GM21423 (cell line): ENCODE results near the gene GGPS1.
"Not testable (repeated sequence)": the region's sequence is repeated elsewhere in the genome, so short reads cannot be mapped to it uniquely, and the experiment has no call there.

Experiments used
- ATAC-seq: cut with Tn5 transposase; IDR thresholded peaks from one replicate; pipeline ENCODE4 v1.9.1; 2021; ENCODE audit warnings: mild to moderate bottlenecking, moderate library complexity; ENCODE audit not compliant: unreplicated experiment

The GGPS1 gene

DNA sequence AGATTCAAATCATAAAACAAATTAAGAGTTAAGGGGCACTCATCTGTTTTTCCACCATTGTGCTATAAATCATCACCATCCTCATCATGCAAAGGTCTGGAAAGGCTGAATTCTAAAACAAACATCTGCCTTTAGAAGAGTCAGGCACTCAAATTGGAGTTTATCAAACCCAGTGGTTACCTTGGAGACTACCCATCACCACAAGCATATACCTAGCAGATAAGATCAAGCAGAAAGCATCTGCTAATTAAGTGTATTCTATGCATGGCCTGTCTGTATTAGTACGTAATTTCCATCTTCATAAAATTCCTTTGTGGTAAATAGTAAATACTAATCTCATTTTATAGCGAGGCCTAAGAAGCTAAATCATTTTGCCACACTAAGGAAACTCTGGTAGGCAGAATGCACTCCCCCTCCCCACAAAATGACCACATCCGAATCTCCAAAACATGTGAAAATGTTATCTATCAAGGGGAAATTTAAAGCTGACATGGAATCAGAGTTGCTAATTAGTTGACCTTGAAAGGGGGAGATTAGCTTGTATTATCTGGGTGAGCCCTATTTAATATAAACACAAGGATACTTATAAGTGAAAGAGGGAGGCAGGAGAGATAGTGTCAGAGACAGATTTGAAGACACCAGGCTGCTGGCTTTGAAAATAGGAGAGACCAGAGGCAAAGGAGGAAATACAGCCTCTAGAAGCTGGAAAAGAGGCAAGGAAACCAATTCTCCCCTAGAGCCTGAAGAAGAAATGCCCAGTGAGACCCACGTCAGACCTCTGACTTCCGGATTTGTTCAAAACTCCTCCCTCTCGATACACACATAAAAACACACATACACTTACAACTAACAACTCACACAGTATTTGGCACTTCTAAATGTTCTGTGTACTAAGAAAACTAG is 23.6 kb upstream of the GGPS1 start:
- ATAC-seq, result no peak

DNA sequence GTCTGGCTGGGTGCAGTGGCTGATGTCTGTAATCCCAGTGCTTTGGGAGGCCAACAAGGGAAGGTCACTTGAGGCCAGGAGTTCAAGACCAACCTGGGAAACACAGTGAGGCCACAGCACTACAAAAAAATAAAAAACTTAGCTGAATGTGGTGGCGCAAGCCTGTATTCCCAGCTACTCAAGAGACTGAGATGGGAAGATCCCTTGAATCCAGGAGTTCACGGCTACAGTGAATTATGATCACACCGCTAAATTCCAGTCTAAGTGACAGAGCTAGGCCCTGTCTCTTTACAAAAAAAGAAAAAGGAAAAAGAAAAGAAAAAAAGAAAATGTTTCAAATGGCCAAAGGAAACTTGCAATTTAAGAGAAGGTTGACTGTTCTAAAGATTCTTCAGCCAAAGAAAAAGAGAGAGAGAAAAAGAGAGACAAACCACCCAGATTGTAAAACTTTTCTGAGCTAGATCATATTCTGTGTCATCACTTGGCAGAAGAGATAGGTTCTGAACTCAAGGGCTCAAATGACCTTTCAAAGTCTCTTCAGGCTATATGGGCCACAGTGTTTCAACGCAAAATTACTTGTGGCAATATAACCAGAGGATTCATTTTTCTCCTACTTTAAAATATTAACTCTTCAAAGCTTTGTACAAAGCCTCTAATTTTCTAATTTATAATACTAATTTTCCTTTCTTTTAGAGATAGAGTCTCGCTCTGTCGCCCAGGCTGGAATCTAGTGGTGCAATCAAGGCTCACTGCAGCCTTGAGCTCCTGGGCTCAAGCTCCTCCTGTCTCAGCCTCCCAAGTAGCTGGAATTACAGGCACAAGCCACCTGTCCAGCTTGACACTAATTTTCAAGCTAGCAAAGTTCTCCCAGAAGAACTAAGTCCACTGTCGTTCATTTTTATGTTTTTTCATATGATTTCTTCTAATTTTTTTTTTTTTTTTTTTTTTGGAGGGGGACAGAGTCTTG is 20.9 kb upstream of the GGPS1 start:
- no peak for ATAC-seq

DNA sequence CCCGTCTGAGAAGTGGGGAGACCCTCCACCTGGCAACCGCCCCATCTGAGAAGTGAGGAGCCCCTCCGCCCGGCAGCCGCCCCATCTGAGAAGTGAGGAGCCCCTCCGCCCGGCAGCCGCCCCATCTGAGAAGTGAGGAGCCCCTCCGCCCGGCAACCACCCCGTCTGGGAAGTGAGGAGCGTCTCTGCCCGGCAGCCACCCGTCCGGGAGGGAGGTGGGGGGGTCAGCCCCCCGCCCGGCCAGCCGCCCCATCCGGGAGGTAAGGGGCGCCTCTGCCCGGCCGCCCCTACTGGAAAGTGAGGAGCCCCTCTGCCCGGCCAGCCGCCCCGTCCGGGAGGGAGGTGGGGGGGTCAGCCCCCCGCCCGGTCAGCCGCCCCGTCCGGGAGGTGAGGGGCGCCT is 19.2 kb upstream of the GGPS1 start:
- not testable (repeated sequence) for ATAC-seq

DNA sequence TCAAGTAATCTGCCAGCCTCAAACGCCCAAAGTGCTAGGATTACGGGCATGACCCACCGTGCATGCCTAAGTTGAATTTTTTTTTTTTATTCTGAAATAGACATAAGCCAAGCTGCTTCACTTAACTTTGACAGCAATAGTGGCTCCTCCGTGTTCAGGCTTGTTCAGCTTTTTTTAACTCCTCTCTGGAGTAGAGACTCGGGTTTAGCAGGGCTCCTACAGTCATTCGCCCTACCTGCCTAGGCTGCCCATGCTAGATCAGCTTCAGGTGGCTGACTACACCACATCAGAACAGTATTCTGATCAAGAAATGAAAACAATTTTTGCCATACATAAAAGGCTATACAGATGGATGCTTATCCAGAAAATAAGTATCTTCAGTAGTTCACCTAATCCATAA is 15.1 kb upstream of the GGPS1 start:
- ATAC-seq, result no peak

DNA sequence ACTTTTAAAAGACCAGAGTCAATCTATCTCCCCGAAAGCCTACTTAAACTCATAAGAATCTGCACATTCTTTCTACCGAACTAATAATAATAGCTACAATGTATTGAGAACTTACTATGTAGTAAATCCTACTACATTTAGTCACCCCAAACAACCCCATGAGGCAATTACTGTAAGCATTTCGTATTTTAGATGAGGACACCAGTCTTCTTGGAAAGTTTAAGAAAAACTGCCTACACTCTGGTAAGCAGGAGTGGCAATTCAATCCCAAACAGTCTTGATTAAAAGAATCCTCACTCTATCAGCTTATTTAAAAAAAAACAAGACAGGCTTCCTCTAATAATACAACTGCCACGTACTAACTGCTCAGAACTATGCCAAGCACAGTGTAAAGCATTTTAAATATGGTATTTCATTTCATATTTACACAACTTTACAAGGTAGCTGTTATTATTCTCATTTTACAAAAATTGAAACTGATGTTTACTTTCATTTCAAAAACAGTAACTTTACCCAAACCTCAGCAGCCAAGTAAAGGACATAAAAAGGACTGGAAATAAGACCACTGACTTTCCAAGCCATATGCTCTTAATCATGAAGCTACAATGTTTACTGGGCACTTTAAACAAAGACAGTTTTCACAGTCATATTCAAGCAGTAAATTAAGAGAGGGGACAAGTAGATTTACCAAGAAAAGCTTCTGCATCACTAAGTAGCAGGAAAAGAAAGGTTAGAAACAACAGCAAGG is 14.3 kb upstream of the GGPS1 start:
- no peak for ATAC-seq

DNA sequence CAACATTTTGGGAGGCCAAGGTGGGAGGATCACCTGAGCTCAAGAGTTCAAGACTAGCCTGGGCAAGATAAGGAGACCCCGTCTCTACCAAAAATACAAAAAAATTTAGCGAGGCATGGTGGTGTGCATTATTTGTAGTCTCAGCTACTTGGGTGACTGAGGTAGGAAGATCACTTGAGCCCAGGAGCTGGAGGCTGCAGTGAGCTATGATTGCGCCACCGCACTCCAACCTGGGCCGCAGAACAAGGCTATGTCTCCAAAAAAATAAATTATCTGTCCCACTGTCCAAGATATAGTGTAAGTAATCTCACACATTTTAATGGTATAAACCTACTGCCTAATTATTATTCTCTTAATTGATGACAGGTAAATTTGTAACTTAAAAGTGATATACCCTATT is 13.2 kb upstream of the GGPS1 start:
- ATAC-seq, result no peak

DNA sequence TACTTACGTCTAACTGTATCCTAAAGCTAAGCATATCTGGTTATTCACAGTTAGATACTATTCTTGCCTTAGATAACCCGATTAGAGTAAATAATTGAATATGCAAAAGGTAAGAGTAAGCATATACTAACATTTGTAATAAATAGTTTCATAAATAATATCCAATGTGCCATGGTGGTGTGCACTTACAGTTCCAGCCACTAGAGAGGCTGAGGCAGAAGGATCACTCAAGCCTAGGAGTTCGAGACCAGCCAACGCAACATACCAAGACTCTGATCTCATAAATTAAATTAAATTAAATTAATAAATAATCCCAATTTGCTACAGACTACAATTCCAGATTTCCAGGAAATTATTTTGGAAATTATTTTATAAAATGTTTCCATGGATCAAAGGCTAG is 12.6 kb upstream of the GGPS1 start:
- ATAC-seq, result no peak

DNA sequence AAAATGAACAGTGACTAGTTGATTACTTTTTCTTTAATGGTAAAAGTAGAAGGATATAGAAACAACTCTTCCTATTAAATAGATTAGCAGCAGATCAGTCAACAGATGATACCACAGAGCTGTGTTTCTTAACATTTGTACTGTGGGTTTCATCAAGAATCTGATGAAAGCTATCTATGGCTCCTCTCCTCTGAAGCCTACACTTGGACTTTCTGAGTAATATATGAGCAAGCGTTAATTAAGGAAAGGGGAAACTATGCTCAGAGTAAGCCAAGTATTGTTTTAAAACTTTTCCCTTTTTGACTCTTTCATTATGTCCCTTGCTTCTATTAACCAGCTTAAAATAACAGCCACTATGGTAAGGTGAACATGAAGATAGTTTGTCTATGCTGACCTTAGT is 11.2 kb upstream of the GGPS1 start:
- no peak for ATAC-seq

DNA sequence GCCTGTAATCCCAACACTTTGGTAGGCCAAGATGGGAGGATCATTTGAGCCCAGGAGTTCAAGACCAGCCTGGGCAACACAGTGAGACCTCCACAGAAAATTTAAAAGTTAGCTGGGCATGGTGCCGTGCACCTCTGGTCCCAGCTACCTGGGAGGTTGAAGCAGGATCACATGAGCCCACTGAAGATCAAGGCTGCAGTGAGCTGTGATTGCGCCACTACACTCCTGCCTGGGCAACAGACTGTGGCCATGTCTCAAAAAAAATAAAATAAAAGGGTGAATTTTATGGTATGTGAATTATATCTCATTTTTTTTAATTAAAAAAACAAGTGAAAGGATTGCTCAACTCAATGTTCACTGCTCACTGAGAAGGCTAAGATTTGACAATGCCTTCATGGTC is 9.1 kb upstream of the GGPS1 start:
- ATAC-seq, result no peak

DNA sequence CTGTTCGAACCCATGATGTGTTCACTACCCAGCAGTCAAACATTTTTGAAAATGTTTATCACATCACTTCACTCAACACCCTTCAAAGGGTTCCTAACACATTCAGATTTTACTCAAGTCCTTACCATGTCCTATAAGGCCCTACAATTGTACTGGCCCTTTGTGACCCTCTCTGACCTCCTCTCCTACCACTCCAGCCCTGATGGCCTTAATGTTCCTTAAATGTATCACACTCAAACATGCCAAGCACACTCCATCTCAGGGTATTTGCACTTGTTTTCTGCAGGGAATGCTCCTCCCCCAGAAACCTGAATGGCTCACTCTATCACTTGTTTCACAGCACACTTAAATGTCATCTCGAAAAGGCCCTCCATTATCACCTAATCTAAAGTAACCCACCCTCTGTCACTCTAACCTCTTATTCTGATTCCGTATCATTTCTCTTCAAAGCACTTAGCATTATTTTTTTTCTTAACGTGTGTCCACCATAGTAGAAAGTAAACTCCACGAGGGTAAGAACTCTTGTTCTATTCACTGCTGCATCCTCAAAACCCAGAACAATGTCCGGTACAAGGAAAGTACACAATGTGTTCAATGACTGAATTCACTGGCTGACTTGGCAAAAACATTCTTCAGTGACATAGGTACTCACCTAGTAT is 7.7 kb upstream of the GGPS1 start:
- no peak for ATAC-seq

DNA sequence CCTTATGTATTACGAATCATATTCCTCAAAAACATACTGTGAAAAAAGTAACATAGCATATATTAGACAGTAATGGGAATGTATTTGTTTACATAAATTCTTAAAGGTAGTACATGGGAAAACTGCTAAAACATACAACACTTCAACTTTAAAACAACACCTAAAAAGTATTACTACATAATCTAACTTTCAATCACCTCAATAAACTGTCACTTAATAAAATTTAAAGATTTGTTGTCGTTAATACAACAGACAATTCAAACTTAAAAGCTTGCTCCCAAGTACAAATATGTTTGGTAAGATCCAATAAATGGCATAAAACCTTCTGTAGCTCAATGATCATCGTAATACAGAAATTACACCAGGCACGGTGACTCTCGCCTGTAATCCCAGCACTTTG is 4.1 kb upstream of the GGPS1 start:
- ATAC-seq, result no peak

DNA sequence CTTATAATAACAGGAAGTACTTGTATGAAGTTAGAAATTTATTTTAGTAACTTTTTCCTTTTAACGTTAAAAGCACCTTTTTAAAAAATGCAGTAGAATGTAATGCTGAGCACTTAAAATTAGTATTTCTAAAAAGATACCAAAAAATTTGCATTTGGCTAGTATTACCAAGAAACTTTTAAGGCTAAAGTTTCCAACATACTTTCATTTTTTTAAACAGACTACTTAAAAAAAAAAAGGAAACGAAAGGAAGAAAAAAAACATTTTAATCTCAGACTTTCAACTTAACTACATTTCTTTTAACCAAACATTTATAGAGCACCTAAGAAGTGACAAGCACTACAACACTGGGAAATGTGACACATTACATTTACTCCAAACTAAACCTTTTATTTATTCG is 3.2 kb upstream of the GGPS1 start:
- no peak for ATAC-seq

DNA sequence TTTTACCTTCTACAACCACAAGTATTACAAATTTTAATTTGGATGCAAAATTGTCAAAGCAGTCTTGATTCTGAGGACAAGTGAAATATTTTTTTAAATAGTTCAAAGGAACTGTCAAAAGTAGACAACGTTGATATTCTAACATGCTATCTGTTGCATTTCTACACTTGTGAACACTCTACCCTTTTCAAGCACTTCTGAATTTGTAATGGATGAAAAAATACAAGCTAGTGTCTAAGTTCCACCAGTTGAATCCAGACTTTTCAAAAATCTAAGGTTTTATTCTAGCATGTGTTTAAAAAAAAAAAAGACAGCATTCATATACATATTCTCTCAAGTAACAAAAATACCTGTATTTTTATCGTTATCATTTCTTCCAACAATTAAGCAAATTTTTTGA is 2.5 kb upstream of the GGPS1 start:
- no peak for ATAC-seq

DNA sequence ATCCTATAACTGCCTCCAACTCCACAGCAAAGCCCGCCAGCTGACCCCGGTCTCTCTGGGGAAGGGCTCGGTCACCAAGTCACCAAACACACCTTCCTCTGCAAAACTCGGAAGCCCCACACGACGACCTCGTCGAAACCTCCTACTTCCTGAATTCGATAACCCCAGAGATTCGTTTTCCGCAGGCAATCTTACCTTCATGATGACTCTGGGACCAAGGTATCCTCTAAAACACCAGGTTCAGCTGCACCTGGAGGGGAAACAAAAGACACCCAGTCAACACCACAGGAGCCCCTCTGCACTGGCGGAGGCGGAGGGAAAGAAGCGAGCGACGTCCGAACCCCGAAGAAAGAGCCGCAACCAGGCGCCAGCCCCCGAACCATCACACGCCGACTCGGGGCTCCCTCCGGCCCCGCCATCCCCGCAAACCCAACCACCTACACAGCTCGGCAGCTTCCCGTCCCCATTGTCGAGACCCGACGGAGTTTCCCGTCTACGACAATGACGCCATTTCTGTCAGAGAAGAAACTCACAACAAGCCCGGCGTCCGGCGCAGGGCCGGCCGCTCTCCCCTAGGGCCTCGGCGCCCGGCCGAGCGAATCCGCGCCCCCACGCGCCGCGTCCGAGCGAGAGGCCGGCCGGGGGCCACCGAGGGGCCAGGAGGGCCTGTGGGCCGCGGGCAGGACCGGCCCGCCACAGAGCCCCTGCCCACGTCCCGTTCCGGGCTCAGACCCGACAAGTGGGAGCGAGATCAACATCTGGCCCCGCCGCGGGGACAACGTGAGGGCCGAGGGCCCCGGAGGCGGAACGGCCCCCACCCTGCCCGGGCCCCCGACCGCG is 1.4 kb upstream of the GGPS1 start:
- ATAC-seq, result peak; percentile 24

DNA sequence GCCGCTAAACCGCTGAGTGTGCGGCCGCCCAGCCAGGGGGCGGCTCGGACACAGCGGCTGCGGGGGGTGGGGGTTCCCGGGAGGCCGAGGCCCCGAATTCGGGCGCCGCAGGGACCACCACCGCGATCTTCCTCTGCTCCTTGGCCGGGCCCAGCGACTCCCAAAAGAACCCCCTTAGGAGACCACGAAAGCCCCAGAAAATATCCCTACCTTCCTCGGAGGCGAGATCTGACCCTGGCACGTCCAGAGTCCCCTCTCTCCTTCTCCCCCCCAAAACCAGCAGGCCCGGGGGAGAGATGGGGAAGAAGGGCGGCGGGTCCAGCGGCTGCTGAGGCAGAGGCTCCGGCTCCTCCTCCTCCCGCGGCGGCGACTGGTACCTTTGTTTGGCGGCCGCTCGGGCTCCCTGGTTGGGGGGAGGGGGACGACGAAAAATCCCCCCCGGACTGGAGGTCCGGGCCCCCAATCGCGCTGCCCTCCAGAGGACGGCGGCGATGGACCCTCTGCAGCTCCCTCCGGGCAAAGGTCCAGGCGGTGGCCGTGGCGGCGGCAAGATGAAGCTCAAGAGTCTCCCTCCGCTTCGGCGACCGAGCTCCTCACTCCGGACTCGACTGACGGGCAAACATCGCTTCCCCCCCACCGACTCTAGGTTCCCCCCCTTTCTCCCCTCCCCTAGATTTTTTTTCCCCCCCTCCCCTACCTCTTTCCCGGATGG is 655 bp upstream of the GGPS1 start, which contains the start of gene ARID4B:
Gene ARID4B, minus strand, starts transcription at position 621 of the 712 bp plus-strand sequence. CDS start 1,260 bp downstream, outside the sequence.
- ATAC-seq, result peak; percentile 9

DNA sequence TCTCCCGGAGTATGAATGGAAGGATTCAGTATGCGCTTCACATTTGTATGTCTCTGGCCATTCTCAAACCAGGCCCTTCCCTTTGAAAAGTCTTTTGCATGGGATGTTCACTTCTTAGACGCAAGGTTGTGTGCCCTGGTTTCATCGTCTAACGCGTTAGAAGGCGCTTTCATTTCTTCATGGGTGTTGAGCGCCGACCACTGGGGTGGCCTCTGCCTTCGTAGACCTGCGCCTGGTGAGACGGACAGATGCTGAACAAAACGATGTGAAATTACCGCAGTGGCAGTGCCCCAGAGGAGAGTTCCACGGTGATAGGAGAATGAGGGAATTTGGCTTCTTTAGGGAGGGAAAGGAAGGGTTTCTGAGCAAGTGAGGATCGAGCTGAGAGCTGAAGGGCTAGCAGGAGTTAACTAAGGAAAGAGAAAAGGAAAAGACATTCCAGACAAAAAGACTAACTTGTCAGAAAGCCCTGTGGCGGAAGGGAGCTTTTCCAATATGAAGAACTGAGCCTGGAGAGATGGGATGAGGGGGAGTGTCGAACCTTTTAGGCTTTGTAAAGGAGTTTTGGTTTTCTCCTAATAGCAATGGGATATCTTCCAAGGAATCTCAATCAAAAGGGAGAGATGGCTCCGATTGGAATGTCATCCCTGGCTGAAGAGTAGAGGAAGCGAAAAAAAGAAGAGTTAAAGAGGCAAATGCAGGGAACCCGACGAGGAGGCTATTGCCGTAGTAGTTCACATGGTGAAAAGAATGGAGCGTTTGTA is 951 bp downstream of the GGPS1 start:
- peak; percentile 19 for ATAC-seq

DNA sequence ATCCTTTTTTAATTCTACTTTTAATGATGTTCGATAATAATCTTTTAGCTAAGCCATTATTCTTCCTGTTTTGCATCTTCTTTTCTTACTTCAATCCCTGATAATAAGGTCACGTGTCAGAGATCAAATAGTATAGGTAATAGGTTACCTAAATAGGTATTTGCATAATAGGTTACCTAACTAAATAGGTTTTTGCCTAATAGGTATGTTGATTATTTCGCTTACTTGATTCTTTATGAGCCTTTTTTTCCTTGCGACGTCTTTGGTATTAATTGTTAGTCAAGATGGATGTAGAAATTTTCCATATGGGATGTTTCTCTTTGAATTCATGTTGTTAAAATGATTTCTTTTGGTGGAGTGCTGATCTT is 2.5 kb downstream of the GGPS1 start:
- ATAC-seq, result no peak

DNA sequence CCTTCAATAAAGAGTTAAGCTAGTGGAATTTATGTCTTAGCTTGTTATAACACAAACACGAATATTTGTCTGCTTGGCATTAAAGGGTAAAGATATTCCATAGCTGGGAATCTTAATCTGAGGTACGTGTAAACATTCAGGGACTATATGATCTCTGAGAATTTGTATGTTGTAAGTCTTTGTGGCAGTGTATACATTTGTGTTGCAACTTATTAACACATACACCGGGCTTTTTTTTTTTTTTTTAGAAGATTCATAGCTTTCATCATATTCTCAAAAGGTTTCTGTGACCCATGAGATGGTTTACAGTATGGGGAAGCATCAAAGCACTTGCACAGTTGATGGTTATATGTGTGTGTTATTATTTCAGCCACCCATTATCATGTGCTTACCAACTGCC is 3.0 kb downstream of the GGPS1 start:
- ATAC-seq, result no peak
